GM13977 (cell line): ENCODE data around the gene CALCOCO2.

Experiments
- DNase-seq: peaks from one replicate; pipeline ENCODE4 v3.0.0; 2012; ENCODE audit warnings: low spot score
- CTCF ChIP-seq: IDR thresholded peaks from 2 replicates; pipeline ENCODE4 v1.5.1; 2012; ENCODE audit warnings: mild to moderate bottlenecking, control low read depth; ENCODE audit not compliant: insufficient read depth; ENCODE audit errors: extremely low read depth, missing control alignments
- in situ Hi-C: fragments of 300-500 bp; cut with MboI; formaldehyde crosslinking; loops from one replicate; pipeline ENCODE4 v1.12.0; 2022; ENCODE audit warnings: low sequenced_read_pairs, low pct_unique_long_range_greater_than_20kb, mixed read lengths, inconsistent platforms; ENCODE audit not compliant: unreplicated experiment

Gene CALCOCO2

GRCh38 chr17:48873696-48874443 lies 43.0 kb downstream of the CALCOCO2 start:
- TF ChIP-seq CTCF = no peak
- in situ Hi-C loops = no loop called here
- DNase-seq = no peak

GRCh38 chr17:48878920-48879898 lies 48.4 kb downstream of the CALCOCO2 start:
- in situ Hi-C loops = loop anchor here (5.0 to 25.0 kb wide), 2 partner anchors 62 to 192 kb away; partner anchors contain the start of gene TTLL6
- DNase-seq = peak; percentile 82
- peak; percentile 87 for TF ChIP-seq CTCF

GRCh38 chr17:48882272-48882671 lies 51.4 kb downstream of the CALCOCO2 start:
- DNase-seq = no peak
- in situ Hi-C loops = loop anchor here (10.0 to 25.0 kb wide), 2 partner anchors 153 to 195 kb away; no protein-coding TSS in a partner anchor
- no peak for TF ChIP-seq CTCF

GRCh38 chr17:48883171-48883570 lies 52.3 kb downstream of the CALCOCO2 start:
- TF ChIP-seq CTCF = no peak
- in situ Hi-C loops = loop anchor here (10.0 to 25.0 kb wide), 2 partner anchors 152 to 196 kb away; no protein-coding TSS in a partner anchor
- no peak for DNase-seq

- in situ Hi-C loops = loop anchor here (25.0 kb wide), 1 partner anchor 203 kb away; no protein-coding TSS in a partner anchor
- TF ChIP-seq CTCF = no peak
- no peak for DNase-seq
Observed at GRCh38 chr17:48890086-48890485, 59.3 kb downstream of the CALCOCO2 start.

DNA sequence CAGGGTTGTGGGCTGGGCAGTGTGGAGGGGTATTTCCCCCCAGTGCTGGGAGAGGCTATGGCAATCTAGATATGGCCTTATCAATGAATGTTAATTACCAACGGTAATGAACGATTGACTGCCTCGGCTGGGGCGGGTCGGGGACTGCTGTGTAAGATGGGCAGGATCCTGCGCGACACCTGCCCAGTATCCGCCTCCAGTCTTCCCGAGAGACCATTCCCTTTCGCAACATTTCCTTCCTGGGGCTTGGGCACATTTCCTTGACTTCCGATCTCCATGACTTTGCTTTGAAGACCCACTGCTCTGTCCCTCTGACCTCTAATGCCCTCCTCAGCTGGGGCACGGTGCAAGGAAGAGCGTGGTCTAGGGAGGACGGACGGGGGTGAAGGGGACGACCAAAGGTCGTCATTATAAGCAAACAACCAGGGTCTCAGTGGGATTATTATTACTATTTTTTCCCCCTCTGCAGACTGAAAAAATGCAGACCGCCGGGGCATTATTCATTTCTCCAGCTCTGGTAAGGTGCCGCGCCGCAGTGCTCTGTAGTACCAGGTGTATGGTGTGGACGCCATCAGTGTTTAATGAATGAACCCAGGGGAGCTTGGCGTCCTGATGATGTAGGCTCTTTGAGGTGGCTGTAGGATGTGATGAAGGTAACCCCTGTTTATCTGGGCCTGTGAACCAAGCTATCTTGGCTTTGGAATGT lies 62.3 kb downstream of the CALCOCO2 start:
- no peak for TF ChIP-seq CTCF
- in situ Hi-C loops = loop anchor here (25.0 kb wide), 1 partner anchor 206 kb away; no protein-coding TSS in a partner anchor
- DNase-seq = no peak
